Measurements from ENCODE around the gene ADAM8.

Gene ADAM8

GRCh38 chr10:133281084-133281483 lies 4.4 kb upstream of the ADAM8 start:
- DNase-seq: no peak

- DNase-seq: no peak
These were observed 3.9 kb upstream of the ADAM8 start for GRCh38 chr10:133280391-133281059.

- DNase-seq: no peak
These were observed 2.9 kb upstream of the ADAM8 start for GRCh38 chr10:133279326-133280226.

- peak in 1 of 2 experiments; percentile 38 for DNase-seq
These were observed 2.1 kb upstream of the ADAM8 start for GRCh38 chr10:133278577-133279265.

GRCh38 chr10:133277993-133278576 lies 1.4 kb upstream of the ADAM8 start:
- no peak for DNase-seq

GRCh38 chr10:133277277-133277992 lies 767 bp upstream of the ADAM8 start:
- no peak for DNase-seq

- DNase-seq: no peak
These were observed 601 bp downstream of the ADAM8 start for GRCh38 chr10:133276100-133276434.

GRCh38 chr10:133275684-133276092 lies 980 bp downstream of the ADAM8 start:
- no peak for DNase-seq

- DNase-seq: peak; percentile 80 to 82
These were observed 1.7 kb downstream of the ADAM8 start for GRCh38 chr10:133274751-133275683.

- no peak for DNase-seq
These were observed 3.0 kb downstream of the ADAM8 start for GRCh38 chr10:133273534-133274143.

GRCh38 chr10:133272964-133273420 lies 3.7 kb downstream of the ADAM8 start:
- DNase-seq: no peak

GRCh38 chr10:133272301-133272963 lies 4.2 kb downstream of the ADAM8 start:
- no peak for DNase-seq

- DNase-seq: no peak
These were observed 5.0 kb downstream of the ADAM8 start for GRCh38 chr10:133271521-133272300.

- no peak for DNase-seq
These were observed 5.8 kb downstream of the ADAM8 start for GRCh38 chr10:133270773-133271297.

GRCh38 chr10:133270204-133270603 lies 6.5 kb downstream of the ADAM8 start:
- no peak for DNase-seq

- DNase-seq: no peak
These were observed 7.3 kb downstream of the ADAM8 start for GRCh38 chr10:133269367-133269766.

- no peak for DNase-seq
These were observed 8.1 kb downstream of the ADAM8 start for GRCh38 chr10:133268532-133268931.

GRCh38 chr10:133267829-133268228 lies 8.8 kb downstream of the ADAM8 start:
- DNase-seq: no peak

GRCh38 chr10:133267293-133267692 lies 9.4 kb downstream of the ADAM8 start:
- no peak for DNase-seq

Measured in activated CD4-positive, alpha-beta T cell treated with anti-CD3 and anti-CD28 coated beads, Interleukin-2, amount 50 U/mL, for 4 hours (primary cell).